ENCODE data around the gene DMC1. TPM values are rescaled to one million over a fixed set of nuclear protein-coding genes. Genes with fewer than 3 reads are reported as not detected.

DMC1 gene
- total RNA-seq, 1 donor from 2014 or later, result 1.5 TPM

DNA sequence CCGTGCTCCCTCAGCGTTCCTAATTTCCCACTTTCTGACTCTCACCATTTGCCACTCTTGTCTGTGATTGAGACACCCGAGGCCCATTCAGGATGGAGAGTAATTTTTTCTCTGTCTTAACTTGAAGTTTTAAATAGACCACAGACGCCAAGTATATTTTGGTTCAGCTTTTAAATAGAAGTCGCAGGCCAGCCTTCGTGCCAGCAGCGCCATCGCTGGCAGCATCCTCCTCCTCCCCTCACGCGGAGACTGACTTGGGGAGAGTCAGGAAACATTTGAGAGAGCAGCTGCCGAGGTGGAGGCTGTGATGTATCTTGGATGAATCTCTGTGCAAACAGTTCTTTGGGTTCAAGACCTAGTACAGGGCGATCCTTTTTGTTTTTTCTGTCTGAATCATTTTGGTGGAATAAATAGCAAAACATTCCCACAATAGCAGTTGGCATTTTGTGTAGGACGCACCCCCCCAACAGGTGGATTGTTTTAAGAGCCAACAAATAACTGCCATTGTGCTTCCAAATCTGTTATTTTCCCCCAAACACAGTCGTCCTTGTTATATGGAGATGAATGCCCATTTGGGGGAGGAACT, 889 bp upstream of the DMC1 start:
- TF ChIP-seq, protein P1, sequence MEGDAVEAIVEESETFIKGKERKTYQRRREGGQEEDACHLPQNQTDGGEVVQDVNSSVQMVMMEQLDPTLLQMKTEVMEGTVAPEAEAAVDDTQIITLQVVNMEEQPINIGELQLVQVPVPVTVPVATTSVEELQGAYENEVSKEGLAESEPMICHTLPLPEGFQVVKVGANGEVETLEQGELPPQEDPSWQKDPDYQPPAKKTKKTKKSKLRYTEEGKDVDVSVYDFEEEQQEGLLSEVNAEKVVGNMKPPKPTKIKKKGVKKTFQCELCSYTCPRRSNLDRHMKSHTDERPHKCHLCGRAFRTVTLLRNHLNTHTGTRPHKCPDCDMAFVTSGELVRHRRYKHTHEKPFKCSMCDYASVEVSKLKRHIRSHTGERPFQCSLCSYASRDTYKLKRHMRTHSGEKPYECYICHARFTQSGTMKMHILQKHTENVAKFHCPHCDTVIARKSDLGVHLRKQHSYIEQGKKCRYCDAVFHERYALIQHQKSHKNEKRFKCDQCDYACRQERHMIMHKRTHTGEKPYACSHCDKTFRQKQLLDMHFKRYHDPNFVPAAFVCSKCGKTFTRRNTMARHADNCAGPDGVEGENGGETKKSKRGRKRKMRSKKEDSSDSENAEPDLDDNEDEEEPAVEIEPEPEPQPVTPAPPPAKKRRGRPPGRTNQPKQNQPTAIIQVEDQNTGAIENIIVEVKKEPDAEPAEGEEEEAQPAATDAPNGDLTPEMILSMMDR (IDR thresholded peaks at IDR 0.05; ENCODE audit: insufficient read depth, low read length, poor library complexity, severe bottlenecking), result peak; percentile 21
- peak overlapping the region; percentile 57 for H3K4me3 ChIP-seq (ENCODE audit: low read depth, low read length)
- H3K27me3 ChIP-seq (ENCODE audit: control insufficient read depth, insufficient read depth, low read length), result no peaks in the 10 kb centered on the region
- DNase-seq (ENCODE audit: low read depth), result no peak
- H3K36me3 ChIP-seq (ENCODE audit: control insufficient read depth, insufficient read depth, low read length), result no peaks in the 10 kb centered on the region

DNA sequence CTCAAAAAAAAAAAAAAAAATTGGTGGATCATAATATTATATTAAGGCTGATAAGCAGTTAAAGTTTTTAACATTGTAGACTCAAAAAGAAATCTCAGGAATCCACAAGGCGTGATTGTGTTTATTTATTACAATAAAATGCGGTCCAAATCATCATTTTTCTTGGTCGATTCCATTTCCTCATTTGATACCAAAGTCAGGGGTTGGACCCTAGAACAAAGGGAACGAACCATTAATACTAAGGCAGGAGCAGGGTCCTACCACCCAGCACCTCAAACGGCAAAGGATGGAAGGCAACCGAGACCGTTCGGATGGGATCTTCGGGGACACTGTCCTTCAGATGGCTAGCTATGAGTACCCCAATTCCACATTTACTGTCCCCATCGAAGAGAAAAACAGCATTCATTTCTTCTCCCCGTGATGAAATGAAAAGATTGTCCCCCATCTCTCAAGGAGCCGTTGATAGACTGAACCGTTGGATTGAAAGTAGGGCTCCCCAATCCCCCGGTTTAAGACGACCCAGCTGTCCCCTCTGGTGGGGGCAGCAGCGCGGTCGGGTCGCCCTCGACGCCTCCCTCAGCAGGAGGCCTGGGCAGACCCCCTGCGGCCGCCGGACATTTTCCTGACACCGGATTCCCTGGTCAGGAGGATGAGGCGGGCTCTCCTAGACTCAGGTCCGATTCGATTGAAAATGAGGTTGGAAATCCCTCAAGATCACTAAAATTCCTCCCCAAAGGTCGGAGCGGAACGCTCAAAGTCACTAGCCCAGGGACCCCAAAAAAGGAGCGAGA, 607 bp downstream of the DMC1 start:
- DNase-seq (ENCODE audit: low read depth), result no peak
- TF ChIP-seq, protein P1 (IDR thresholded peaks at IDR 0.05; ENCODE audit: insufficient read depth, low read length, poor library complexity, severe bottlenecking), result no peak
- no peaks in the 10 kb centered on the region for H3K27me3 ChIP-seq (ENCODE audit: control insufficient read depth, insufficient read depth, low read length)
- peak overlapping the region; percentile 46 for H3K4me3 ChIP-seq (ENCODE audit: low read depth, low read length)
- H3K36me3 ChIP-seq (ENCODE audit: control insufficient read depth, insufficient read depth, low read length), result no peaks in the 10 kb centered on the region

GRCh38 chr22:38567531-38568285, 2.3 kb downstream of the DMC1 start:
- TF ChIP-seq, protein P1 (IDR thresholded peaks at IDR 0.05; ENCODE audit: insufficient read depth, low read length, poor library complexity, severe bottlenecking), result no peak
- Histone ChIP-seq H3K4me3 (ENCODE audit: low read depth, low read length) (no peak overlapping the region), H3K27me3 (ENCODE audit: control insufficient read depth, insufficient read depth, low read length) (no peaks in the 10 kb centered on the region), H3K36me3 (ENCODE audit: control insufficient read depth, insufficient read depth, low read length) (no peaks in the 10 kb centered on the region)
- no peak for DNase-seq (ENCODE audit: low read depth)

DNA sequence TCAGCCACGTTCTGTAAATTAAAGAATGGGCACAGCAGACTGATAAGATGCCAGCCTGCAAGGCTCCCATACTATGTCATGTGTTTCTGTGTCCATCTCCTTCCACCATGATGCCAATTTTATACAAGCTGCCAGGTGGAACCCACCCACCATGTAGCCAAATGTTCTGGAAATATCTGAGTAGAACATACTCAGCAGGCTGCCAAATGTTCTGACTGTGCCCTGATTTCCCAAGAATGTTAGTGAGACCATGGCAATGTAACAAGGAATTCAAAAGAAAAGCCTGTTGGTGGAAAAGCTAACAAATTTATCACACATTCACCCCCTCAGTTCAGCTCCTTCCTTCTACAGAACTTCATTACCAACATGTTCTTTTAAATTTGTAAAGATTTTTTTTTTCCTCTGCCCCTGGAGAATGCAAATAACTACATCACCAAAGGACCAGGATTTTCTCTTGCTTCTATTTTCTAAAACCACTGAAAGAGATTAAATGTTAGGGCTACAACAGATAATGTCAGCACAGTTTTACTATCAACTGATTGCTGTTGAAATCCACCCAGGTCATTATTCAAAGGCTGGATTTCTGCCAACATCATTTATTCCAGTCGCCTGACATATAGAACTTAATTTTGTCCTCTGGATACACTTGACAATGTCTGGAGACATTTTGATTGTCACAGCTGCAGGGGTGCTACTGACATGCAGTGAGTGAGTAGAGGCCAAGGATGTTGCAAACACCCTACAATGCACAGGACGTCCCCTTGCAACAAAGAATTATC, 3.1 kb downstream of the DMC1 start:
- TF ChIP-seq, protein P1 (IDR thresholded peaks at IDR 0.05; ENCODE audit: insufficient read depth, low read length, poor library complexity, severe bottlenecking), result no peak
- Histone ChIP-seq H3K4me3 (ENCODE audit: low read depth, low read length) (no peak overlapping the region), H3K36me3 (ENCODE audit: control insufficient read depth, insufficient read depth, low read length) (no peaks in the 10 kb centered on the region), H3K27me3 (ENCODE audit: control insufficient read depth, insufficient read depth, low read length) (no peaks in the 10 kb centered on the region)
- DNase-seq (ENCODE audit: low read depth), result no peak

GRCh38 chr22:38565441-38565840, 4.5 kb downstream of the DMC1 start:
- TF ChIP-seq, protein P1 (IDR thresholded peaks at IDR 0.05; ENCODE audit: insufficient read depth, low read length, poor library complexity, severe bottlenecking), result no peak
- DNase-seq (ENCODE audit: low read depth), result no peak
- H3K36me3 ChIP-seq (ENCODE audit: control insufficient read depth, insufficient read depth, low read length), result no peaks in the 10 kb centered on the region
- H3K4me3 ChIP-seq (ENCODE audit: low read depth, low read length), result no peak overlapping the region
- H3K27me3 ChIP-seq (ENCODE audit: control insufficient read depth, insufficient read depth, low read length), result no peaks in the 10 kb centered on the region
